ENCODE results near the gene OSBPL2. TPM values are rescaled to one million over a fixed set of nuclear protein-coding genes. Genes with fewer than 3 reads are reported as not detected.

The OSBPL2 gene
- total RNA-seq, 1 experiment from 2014 or later = 49.5 TPM

DNA sequence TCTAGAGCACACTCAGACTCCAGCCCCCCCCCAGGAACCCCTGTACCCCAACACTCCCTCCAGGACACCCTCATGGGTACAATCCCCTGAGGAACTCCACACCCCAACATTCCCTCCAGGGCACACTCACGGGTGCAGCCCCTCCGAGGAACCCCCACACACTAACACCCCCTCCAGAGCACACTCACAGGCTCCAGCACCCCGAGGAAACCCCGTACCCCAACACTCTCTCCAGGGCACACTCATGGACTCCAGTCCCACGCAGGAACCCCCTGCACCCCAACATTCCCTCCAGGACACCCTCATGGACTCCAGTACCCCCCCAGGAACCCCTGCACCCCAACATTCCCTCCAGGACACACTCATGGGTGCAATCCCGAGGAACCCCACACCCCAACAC is 97.2 kb downstream of the OSBPL2 start:
- no peak overlapping the region for H3K27ac Mint-ChIP-seq
- ChIA-PET CTCF (no interaction called here), POLR2A (no interaction called here)
- no peak for DNase-seq (ENCODE audit: low spot score)
- no peaks in the 10 kb centered on the region for H3K27me3 Mint-ChIP-seq (ENCODE audit: low read depth)
- H3K4me3 Mint-ChIP-seq = no peak overlapping the region
- H3K9me3 Mint-ChIP-seq = no peaks in the 10 kb centered on the region
- H3K36me3 Mint-ChIP-seq = peaks cover 32% of the 10 kb centered on the region
- no peaks in the 10 kb centered on the region for H3K4me1 Mint-ChIP-seq
- no peak for ATAC-seq
- TF ChIP-seq SOX15 (CRISPR knock-in tag; IDR thresholded peaks at IDR 0.05) (no peak), RELA (CRISPR knock-in tag; IDR thresholded peaks at IDR 0.05; ENCODE audit: borderline replicate concordance) (no peak), KAT7 (CRISPR knock-in tag; IDR thresholded peaks at IDR 0.05; ENCODE audit: borderline replicate concordance) (no peak), CBFB (CRISPR knock-in tag; IDR thresholded peaks at IDR 0.05; ENCODE audit: low read depth) (no peak), ELF4 (CRISPR knock-in tag; IDR thresholded peaks at IDR 0.05; ENCODE audit: low read depth) (no peak), MXD4 (CRISPR knock-in tag; IDR thresholded peaks at IDR 0.05; ENCODE audit: borderline replicate concordance) (no peak), ESRRA (CRISPR knock-in tag; IDR thresholded peaks at IDR 0.05; ENCODE audit: borderline replicate concordance) (no peak)
- TF ChIP-seq, protein P1, sequence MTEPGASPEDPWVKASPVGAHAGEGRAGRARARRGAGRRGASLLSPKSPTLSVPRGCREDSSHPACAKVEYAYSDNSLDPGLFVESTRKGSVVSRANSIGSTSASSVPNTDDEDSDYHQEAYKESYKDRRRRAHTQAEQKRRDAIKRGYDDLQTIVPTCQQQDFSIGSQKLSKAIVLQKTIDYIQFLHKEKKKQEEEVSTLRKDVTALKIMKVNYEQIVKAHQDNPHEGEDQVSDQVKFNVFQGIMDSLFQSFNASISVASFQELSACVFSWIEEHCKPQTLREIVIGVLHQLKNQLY (CRISPR knock-in tag; IDR thresholded peaks at IDR 0.05) = no peak
- TF ChIP-seq, protein P2, sequence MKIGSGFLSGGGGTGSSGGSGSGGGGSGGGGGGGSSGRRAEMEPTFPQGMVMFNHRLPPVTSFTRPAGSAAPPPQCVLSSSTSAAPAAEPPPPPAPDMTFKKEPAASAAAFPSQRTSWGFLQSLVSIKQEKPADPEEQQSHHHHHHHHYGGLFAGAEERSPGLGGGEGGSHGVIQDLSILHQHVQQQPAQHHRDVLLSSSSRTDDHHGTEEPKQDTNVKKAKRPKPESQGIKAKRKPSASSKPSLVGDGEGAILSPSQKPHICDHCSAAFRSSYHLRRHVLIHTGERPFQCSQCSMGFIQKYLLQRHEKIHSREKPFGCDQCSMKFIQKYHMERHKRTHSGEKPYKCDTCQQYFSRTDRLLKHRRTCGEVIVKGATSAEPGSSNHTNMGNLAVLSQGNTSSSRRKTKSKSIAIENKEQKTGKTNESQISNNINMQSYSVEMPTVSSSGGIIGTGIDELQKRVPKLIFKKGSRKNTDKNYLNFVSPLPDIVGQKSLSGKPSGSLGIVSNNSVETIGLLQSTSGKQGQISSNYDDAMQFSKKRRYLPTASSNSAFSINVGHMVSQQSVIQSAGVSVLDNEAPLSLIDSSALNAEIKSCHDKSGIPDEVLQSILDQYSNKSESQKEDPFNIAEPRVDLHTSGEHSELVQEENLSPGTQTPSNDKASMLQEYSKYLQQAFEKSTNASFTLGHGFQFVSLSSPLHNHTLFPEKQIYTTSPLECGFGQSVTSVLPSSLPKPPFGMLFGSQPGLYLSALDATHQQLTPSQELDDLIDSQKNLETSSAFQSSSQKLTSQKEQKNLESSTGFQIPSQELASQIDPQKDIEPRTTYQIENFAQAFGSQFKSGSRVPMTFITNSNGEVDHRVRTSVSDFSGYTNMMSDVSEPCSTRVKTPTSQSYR (CRISPR knock-in tag; IDR thresholded peaks at IDR 0.05) = no peak
- TF ChIP-seq, protein P3, sequence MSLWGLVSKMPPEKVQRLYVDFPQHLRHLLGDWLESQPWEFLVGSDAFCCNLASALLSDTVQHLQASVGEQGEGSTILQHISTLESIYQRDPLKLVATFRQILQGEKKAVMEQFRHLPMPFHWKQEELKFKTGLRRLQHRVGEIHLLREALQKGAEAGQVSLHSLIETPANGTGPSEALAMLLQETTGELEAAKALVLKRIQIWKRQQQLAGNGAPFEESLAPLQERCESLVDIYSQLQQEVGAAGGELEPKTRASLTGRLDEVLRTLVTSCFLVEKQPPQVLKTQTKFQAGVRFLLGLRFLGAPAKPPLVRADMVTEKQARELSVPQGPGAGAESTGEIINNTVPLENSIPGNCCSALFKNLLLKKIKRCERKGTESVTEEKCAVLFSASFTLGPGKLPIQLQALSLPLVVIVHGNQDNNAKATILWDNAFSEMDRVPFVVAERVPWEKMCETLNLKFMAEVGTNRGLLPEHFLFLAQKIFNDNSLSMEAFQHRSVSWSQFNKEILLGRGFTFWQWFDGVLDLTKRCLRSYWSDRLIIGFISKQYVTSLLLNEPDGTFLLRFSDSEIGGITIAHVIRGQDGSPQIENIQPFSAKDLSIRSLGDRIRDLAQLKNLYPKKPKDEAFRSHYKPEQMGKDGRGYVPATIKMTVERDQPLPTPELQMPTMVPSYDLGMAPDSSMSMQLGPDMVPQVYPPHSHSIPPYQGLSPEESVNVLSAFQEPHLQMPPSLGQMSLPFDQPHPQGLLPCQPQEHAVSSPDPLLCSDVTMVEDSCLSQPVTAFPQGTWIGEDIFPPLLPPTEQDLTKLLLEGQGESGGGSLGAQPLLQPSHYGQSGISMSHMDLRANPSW (CRISPR knock-in tag; conservative IDR thresholded peaks at IDR 0.05; ENCODE audit: low read depth) = no peak
- TF ChIP-seq, protein P4, sequence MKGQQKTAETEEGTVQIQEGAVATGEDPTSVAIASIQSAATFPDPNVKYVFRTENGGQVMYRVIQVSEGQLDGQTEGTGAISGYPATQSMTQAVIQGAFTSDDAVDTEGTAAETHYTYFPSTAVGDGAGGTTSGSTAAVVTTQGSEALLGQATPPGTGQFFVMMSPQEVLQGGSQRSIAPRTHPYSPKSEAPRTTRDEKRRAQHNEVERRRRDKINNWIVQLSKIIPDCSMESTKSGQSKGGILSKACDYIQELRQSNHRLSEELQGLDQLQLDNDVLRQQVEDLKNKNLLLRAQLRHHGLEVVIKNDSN (CRISPR knock-in tag; IDR thresholded peaks at IDR 0.05) = no peak
- TF ChIP-seq, protein P5, sequence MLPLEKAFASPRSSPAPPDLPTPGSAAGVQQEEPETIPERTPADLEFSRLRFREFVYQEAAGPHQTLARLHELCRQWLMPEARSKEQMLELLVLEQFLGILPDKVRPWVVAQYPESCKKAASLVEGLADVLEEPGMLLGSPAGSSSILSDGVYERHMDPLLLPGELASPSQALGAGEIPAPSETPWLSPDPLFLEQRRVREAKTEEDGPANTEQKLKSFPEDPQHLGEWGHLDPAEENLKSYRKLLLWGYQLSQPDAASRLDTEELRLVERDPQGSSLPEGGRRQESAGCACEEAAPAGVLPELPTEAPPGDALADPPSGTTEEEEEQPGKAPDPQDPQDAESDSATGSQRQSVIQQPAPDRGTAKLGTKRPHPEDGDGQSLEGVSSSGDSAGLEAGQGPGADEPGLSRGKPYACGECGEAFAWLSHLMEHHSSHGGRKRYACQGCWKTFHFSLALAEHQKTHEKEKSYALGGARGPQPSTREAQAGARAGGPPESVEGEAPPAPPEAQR (CRISPR knock-in tag; IDR thresholded peaks at IDR 0.05) = no peak

DNA sequence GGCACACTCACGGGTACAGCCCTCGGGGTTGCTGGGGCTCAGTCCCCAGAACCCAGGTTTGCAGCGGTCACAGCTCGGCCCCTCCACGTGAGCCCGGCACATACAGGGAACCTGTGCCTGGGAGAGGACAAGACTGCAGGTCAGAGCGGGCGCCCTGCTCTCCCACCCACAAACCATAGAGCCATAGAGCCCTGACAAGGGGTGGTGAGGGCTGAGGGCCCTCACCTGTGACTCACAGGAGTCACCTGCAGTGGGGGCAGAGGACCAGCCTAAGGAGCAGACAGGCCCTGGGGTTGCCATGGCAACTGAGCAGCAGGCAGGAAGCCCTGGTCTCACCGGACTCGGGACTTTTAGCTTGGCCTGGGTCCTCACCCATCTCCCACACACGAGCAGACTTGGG is 98.0 kb downstream of the OSBPL2 start:
- no peaks in the 10 kb centered on the region for H3K9me3 Mint-ChIP-seq
- ATAC-seq (no peak), DNase-seq (ENCODE audit: low spot score) (no peak)
- no peaks in the 10 kb centered on the region for H3K27me3 Mint-ChIP-seq (ENCODE audit: low read depth)
- TF ChIP-seq, protein P6, sequence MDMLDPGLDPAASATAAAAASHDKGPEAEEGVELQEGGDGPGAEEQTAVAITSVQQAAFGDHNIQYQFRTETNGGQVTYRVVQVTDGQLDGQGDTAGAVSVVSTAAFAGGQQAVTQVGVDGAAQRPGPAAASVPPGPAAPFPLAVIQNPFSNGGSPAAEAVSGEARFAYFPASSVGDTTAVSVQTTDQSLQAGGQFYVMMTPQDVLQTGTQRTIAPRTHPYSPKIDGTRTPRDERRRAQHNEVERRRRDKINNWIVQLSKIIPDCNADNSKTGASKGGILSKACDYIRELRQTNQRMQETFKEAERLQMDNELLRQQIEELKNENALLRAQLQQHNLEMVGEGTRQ (CRISPR knock-in tag; IDR thresholded peaks at IDR 0.05) = no peak
- TF ChIP-seq, protein P7, sequence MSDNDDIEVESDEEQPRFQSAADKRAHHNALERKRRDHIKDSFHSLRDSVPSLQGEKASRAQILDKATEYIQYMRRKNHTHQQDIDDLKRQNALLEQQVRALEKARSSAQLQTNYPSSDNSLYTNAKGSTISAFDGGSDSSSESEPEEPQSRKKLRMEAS (CRISPR knock-in tag; IDR thresholded peaks at IDR 0.05) = no peak
- TF ChIP-seq OVOL2 (CRISPR knock-in tag; IDR thresholded peaks at IDR 0.05; ENCODE audit: borderline replicate concordance) = no peak
- TF ChIP-seq TCF7 (CRISPR knock-in tag; IDR thresholded peaks at IDR 0.05; ENCODE audit: low read depth) = no peak
- no peak for TF ChIP-seq GRHL2 (CRISPR knock-in tag; IDR thresholded peaks at IDR 0.05; ENCODE audit: insufficient replicate concordance, severe bottlenecking)
- TF ChIP-seq RELA (CRISPR knock-in tag; IDR thresholded peaks at IDR 0.05; ENCODE audit: borderline replicate concordance) = no peak
- no peak for TF ChIP-seq EMX1 (CRISPR knock-in tag; IDR thresholded peaks at IDR 0.05)
- H3K27ac Mint-ChIP-seq = no peak overlapping the region
- peaks cover 36% of the 10 kb centered on the region for H3K36me3 Mint-ChIP-seq
- H3K4me3 Mint-ChIP-seq = no peak overlapping the region
- ChIA-PET CTCF (no interaction called here), POLR2A (no interaction called here)
- no peaks in the 10 kb centered on the region for H3K4me1 Mint-ChIP-seq

Measured in WTC11 (cell line).